ENCODE results near the gene POU2F3. TPM values are rescaled to one million over a fixed set of nuclear protein-coding genes. Genes with fewer than 3 reads are reported as not detected.

POU2F3 gene
- total RNA-seq, 4 donors from 2014 or later: 58.2 to 219 (median 105) TPM

- Histone ChIP-seq H3K27me3 (no peaks in the 10 kb centered on the region), H3K9me3 (no peaks in the 10 kb centered on the region), H3K36me3 (peaks cover 13% of the 10 kb centered on the region), H3K27ac (peak overlapping the region; percentile 70), H3K4me3 (no peak overlapping the region), H3K4me1 (peaks cover 52% of the 10 kb centered on the region)
- DNase-seq (ENCODE audit: low spot score in 2 of 2): no peak
- WGBS: 72% methylated on average over 5 of the region's 5 CpGs
- TF ChIP-seq POLR2AphosphoS5 (IDR thresholded peaks at IDR 0.05): no peak
- TF ChIP-seq CTCF (IDR thresholded peaks at IDR 0.05): no peak
- no peak for TF ChIP-seq POLR2A (IDR thresholded peaks at IDR 0.05)
- no peak for TF ChIP-seq EP300 (IDR thresholded peaks at IDR 0.05)
Observed at GRCh38 chr11:120226242-120226641, 13.7 kb upstream of the POU2F3 start.

GRCh38 chr11:120226714-120227113 is 13.2 kb upstream of the POU2F3 start:
- Histone ChIP-seq H3K27ac (no peak overlapping the region), H3K36me3 (peaks cover 13% of the 10 kb centered on the region), H3K27me3 (no peaks in the 10 kb centered on the region), H3K4me3 (no peak overlapping the region), H3K9me3 (no peaks in the 10 kb centered on the region), H3K4me1 (peaks cover 47% of the 10 kb centered on the region)
- no peak for DNase-seq (ENCODE audit: low spot score in 2 of 2)
- WGBS: 83% methylated on average over 13 of the region's 13 CpGs
- no peak for TF ChIP-seq POLR2A (IDR thresholded peaks at IDR 0.05)
- no peak for TF ChIP-seq POLR2AphosphoS5 (IDR thresholded peaks at IDR 0.05)
- no peak for TF ChIP-seq EP300 (IDR thresholded peaks at IDR 0.05)
- TF ChIP-seq CTCF (IDR thresholded peaks at IDR 0.05): no peak

- no peaks in the 10 kb centered on the region for H3K9me3 ChIP-seq
- peaks cover 41% of the 10 kb centered on the region for H3K4me1 ChIP-seq
- no peaks in the 10 kb centered on the region for H3K27me3 ChIP-seq
- peaks cover 13% of the 10 kb centered on the region for H3K36me3 ChIP-seq
- TF ChIP-seq POLR2AphosphoS5 (IDR thresholded peaks at IDR 0.05): no peak
- no peak for TF ChIP-seq POLR2A (IDR thresholded peaks at IDR 0.05)
- no peak for TF ChIP-seq CTCF (IDR thresholded peaks at IDR 0.05)
- TF ChIP-seq EP300 (IDR thresholded peaks at IDR 0.05): no peak
- WGBS: 87% methylated on average over 5 of the region's 5 CpGs
- no peak overlapping the region for H3K27ac ChIP-seq
- DNase-seq (ENCODE audit: low spot score in 2 of 2): no peak
- H3K4me3 ChIP-seq: no peak overlapping the region
Observed at GRCh38 chr11:120227228-120227852, 12.6 kb upstream of the POU2F3 start.

- no peak for TF ChIP-seq POLR2A (IDR thresholded peaks at IDR 0.05)
- H3K9me3 ChIP-seq: no peaks in the 10 kb centered on the region
- no peak overlapping the region for H3K27ac ChIP-seq
- no peaks in the 10 kb centered on the region for H3K27me3 ChIP-seq
- H3K4me3 ChIP-seq: no peak overlapping the region
- WGBS: 80% methylated on average over 6 of the region's 16 CpGs
- peaks cover 13% of the 10 kb centered on the region for H3K36me3 ChIP-seq
- no peak for DNase-seq (ENCODE audit: low spot score in 2 of 2)
- H3K4me1 ChIP-seq: peaks cover 27% of the 10 kb centered on the region
Observed at GRCh38 chr11:120228794-120229384, 11.1 kb upstream of the POU2F3 start.

- Histone ChIP-seq H3K27ac (no peak overlapping the region), H3K27me3 (no peaks in the 10 kb centered on the region), H3K9me3 (no peaks in the 10 kb centered on the region), H3K4me1 (peaks cover 19% of the 10 kb centered on the region), H3K36me3 (peaks cover 13% of the 10 kb centered on the region), H3K4me3 (no peak overlapping the region)
- peak; percentile 64 to 76 for TF ChIP-seq CTCF (IDR thresholded peaks at IDR 0.05)
- TF ChIP-seq POLR2A (IDR thresholded peaks at IDR 0.05): no peak
- 56% methylated on average over 17 of the region's 17 CpGs for WGBS
- no peak for DNase-seq (ENCODE audit: low spot score in 2 of 2)
Observed at GRCh38 chr11:120229451-120230424, 10.2 kb upstream of the POU2F3 start.
